IMR-90 (cell line): ENCODE results near the gene PRELP. TPM values are rescaled to one million over a fixed set of nuclear protein-coding genes. Genes with fewer than 3 reads are reported as not detected.

Experiments
- ATAC-seq: fragments of 200-7000 bp; cut with Tn5 transposase; 2 replicates; pipeline ENCODE4 v1.9.1; 2020; ENCODE audit warnings: low read depth, mild to moderate bottlenecking, moderate library complexity
- BruUV-seq: library from RNA; stranded (reverse); fragments of 400-500 nt; replicated peaks from 2 replicates; lab custom pipeline; 2021; lab: Mats Ljungman, UMichigan
- CTCF ChIA-PET: fragments of 300-600 bp; formaldehyde crosslinking; extraction: SDS; loops from one replicate; lab custom pipeline; 2021; ENCODE audit warnings: antibody characterized with exemption; lab: Yijun Ruan, JAX
- POLR2A ChIA-PET: fragments of 300-600 bp; sonication (Branson Sonifier 250); formaldehyde crosslinking; loops from one replicate; lab custom pipeline; 2022; ENCODE audit warnings: antibody characterized with exemption; ENCODE audit not compliant: unreplicated experiment; lab: Charles Lee
- DNase-seq: peaks from one replicate; pipeline ENCODE4 v3.0.0; 2013
- H2AFZ ChIP-seq: replicated peaks from 2 replicates; pipeline ENCODE3; 2013; ENCODE audit warnings: low read length, mild to moderate bottlenecking; ENCODE audit not compliant: poor library complexity
- H2AK5ac ChIP-seq: 2 replicates; pipeline ENCODE4 v1.6.1; 2013; ENCODE audit warnings: low read depth, low read length, inconsistent platforms
- H2AK9ac ChIP-seq: replicated peaks from 2 replicates; pipeline ENCODE3; 2013; ENCODE audit warnings: mild to moderate bottlenecking, low read depth, low read length, moderate library complexity; ENCODE audit not compliant: poor library complexity
- H2BK120ac ChIP-seq: 2 replicates; pipeline ENCODE4 v1.6.1; 2013; ENCODE audit warnings: low read depth, low read length, inconsistent platforms
- H2BK15ac ChIP-seq: 3 replicates; pipeline ENCODE4 v1.6.1; 2013; ENCODE audit warnings: low read depth, low read length, inconsistent platforms
- H2BK20ac ChIP-seq: 2 replicates; pipeline ENCODE4 v1.6.1; 2013; ENCODE audit warnings: low read depth, mild to moderate bottlenecking, inconsistent platforms, low read length, moderate library complexity
- H2BK5ac ChIP-seq: 2 replicates; pipeline ENCODE4 v1.6.1; 2013; ENCODE audit warnings: mild to moderate bottlenecking, low read depth, low read length, inconsistent platforms; ENCODE audit not compliant: poor library complexity, severe bottlenecking
- H3K14ac ChIP-seq: replicated peaks from 2 replicates; pipeline ENCODE4 v1.6.1; 2013; ENCODE audit warnings: low read depth, low read length, inconsistent platforms
- H3K18ac ChIP-seq: 2 replicates; pipeline ENCODE4 v1.6.1; 2013; ENCODE audit warnings: low read depth, low read length, control low read depth
- H3K23ac ChIP-seq: 2 replicates; pipeline ENCODE4 v1.6.1; 2013; ENCODE audit warnings: low read depth, low read length, inconsistent platforms
- H3K27ac ChIP-seq: 2 replicates; pipeline ENCODE4 v1.5.1; 2013; ENCODE audit warnings: mild to moderate bottlenecking, control low read depth, low read length; ENCODE audit not compliant: insufficient read depth
- H3K27me3 ChIP-seq: 2 replicates; pipeline ENCODE4 v1.6.1; 2013; ENCODE audit warnings: low read length; ENCODE audit not compliant: control insufficient read depth, insufficient read depth
- H3K36me3 ChIP-seq: 2 replicates; pipeline ENCODE4 v1.6.1; 2013; ENCODE audit warnings: low read length, mixed read lengths; ENCODE audit not compliant: control insufficient read depth, insufficient read depth
- H3K4ac ChIP-seq: 2 replicates; pipeline ENCODE4 v1.6.1; 2013; ENCODE audit warnings: low read depth, low read length, inconsistent platforms
- H3K4me1 ChIP-seq: 2 replicates; pipeline ENCODE4 v1.6.1; 2013; ENCODE audit warnings: low read length, mixed read lengths; ENCODE audit not compliant: control insufficient read depth, insufficient read depth
- H3K4me2 ChIP-seq: 2 replicates; pipeline ENCODE4 v1.6.1; 2013; ENCODE audit warnings: low read depth, mild to moderate bottlenecking, control low read depth, low read length, moderate library complexity
- H3K4me3 ChIP-seq: 2 replicates; pipeline ENCODE4 v1.5.1; 2013; ENCODE audit warnings: low read depth, mild to moderate bottlenecking, control low read depth, low read length, moderate library complexity; ENCODE audit not compliant: insufficient read depth
- H3K56ac ChIP-seq: 2 replicates; pipeline ENCODE4 v1.6.1; 2013; ENCODE audit warnings: low read length, inconsistent platforms; ENCODE audit not compliant: insufficient read depth; ENCODE audit errors: extremely low read depth
- H3K79me1 ChIP-seq, 2 experiments: 2 replicates each; pipeline ENCODE4 v1.6.1; 2013; ENCODE audit warnings: low read length in 2 of 2, inconsistent platforms in 1 of 2, low read depth in 1 of 2
- H3K9ac ChIP-seq: 2 replicates; pipeline ENCODE4 v1.6.1; 2013; ENCODE audit warnings: low read depth, low read length, control low read depth
- H3K9me1 ChIP-seq: 2 replicates; pipeline ENCODE4 v1.6.1; 2013; ENCODE audit warnings: low read length, inconsistent platforms; ENCODE audit not compliant: insufficient read depth
- H3K9me3 ChIP-seq: 2 replicates; pipeline ENCODE4 v1.6.1; 2013; ENCODE audit warnings: low read length; ENCODE audit not compliant: control insufficient read depth, insufficient read depth
- H4K20me1 ChIP-seq: 2 replicates; pipeline ENCODE4 v1.6.1; 2013; ENCODE audit warnings: low read length, inconsistent platforms; ENCODE audit not compliant: insufficient read depth
- H4K5ac ChIP-seq: 2 replicates; pipeline ENCODE4 v1.6.1; 2013; ENCODE audit warnings: mild to moderate bottlenecking, low read depth, low read length, control low read depth
- H4K8ac ChIP-seq, 2 experiments: 2 replicates each; pipeline ENCODE4 v1.6.1; 2013; ENCODE audit warnings: low read depth in 2 of 2, low read length in 2 of 2, control low read depth in 1 of 2, inconsistent platforms in 1 of 2
- H4K91ac ChIP-seq: 2 replicates; pipeline ENCODE4 v1.6.1; 2013; ENCODE audit warnings: low read depth, low read length, inconsistent platforms; ENCODE audit not compliant: insufficient read depth
- BHLHE40 ChIP-seq: fragments of 150-350 bp; IDR thresholded peaks from 2 replicates; pipeline ENCODE4 v1.6.1; 2016; ENCODE audit warnings: mild to moderate bottlenecking, low read depth, low read length
- CTCF ChIP-seq: conservative IDR thresholded peaks from 2 replicates; pipeline ENCODE4 v1.5.1; 2012; ENCODE audit warnings: mild to moderate bottlenecking, low read depth, low read length, improper control_type of control experiment
- FOS ChIP-seq: fragments of 150-350 bp; IDR thresholded peaks from 2 replicates; pipeline ENCODE4 v1.6.1; 2016; ENCODE audit warnings: low read depth, low read length
- MAFK ChIP-seq: IDR thresholded peaks from 2 replicates; pipeline ENCODE4 v1.6.1; 2012; ENCODE audit warnings: low read depth, low read length, improper control_type of control experiment
- MXI1 ChIP-seq: IDR thresholded peaks from 2 replicates; pipeline ENCODE4 v1.6.1; 2012; ENCODE audit warnings: low read depth, mild to moderate bottlenecking, low read length, moderate library complexity, borderline replicate concordance
- POLR2A ChIP-seq: IDR thresholded peaks from 2 replicates; pipeline ENCODE4 v1.6.1; 2012; ENCODE audit warnings: mild to moderate bottlenecking, low read depth, low read length
- RAD21 ChIP-seq: IDR thresholded peaks from 2 replicates; pipeline ENCODE4 v1.6.1; 2012; ENCODE audit warnings: low read length, improper control_type of control experiment
- RCOR1 ChIP-seq: IDR thresholded peaks from 2 replicates; pipeline ENCODE4 v1.6.1; 2012; ENCODE audit warnings: mild to moderate bottlenecking, low read length, improper control_type of control experiment; ENCODE audit not compliant: insufficient replicate concordance
- SMC3 ChIP-seq: fragments of 150-350 bp; IDR thresholded peaks from 2 replicates; pipeline ENCODE4 v1.6.1; 2016; ENCODE audit warnings: low read depth, mild to moderate bottlenecking, antibody characterized with exemption, low read length, moderate library complexity
- WGBS, 2 experiments: methylation state at CpG; one replicate each; pipeline versions ENCODE4 v1.1.5 to v1.1.7; 2013; ENCODE audit warnings: missing lambda C conversion rate in 2 of 2; ENCODE audit not compliant: insufficient read length in 1 of 2; ENCODE audit errors: extremely low coverage in 2 of 2; 5-methylcytosine and 5-hydroxymethylcytosine counted together
- dilution Hi-C: fragments of 300-500 bp; cut with HindIII; formaldehyde crosslinking; loops from one replicate; pipeline ENCODE4 v1.14.3; 2018; ENCODE audit warnings: low sequenced_read_pairs; ENCODE audit not compliant: unreplicated experiment
- in situ Hi-C: fragments of 300-500 bp; cut with MboI; formaldehyde crosslinking; loops from 3 replicates; pipeline ENCODE4 v1.14.3; 2019; ENCODE audit warnings: low sequenced_read_pairs, inconsistent platforms, mixed read lengths
- intact Hi-C: fragments of 100-400 bp; cut with micrococcal nuclease; formaldehyde crosslinking; loops from 2 replicates; pipeline ENCODE4 v1.10.0; 2022
- polyA plus RNA-seq, 3 experiments: library from polyadenylated mRNA; depleted of rRNA; stranded (reverse); fragments of >200 nt; gene quantifications; 2 replicates each; pipeline ENCODE4 v1.2.3, GENCODE V29; 2012; ENCODE audit warnings: low replicate concordance in 1 of 3
- total RNA-seq: library from RNA; depleted of rRNA; stranded (reverse); fragments of >200 nt; gene quantifications from 2 replicates; pipeline ENCODE4 v1.2.3, GENCODE V29; 2012
- TF ChIP-seq, protein P1 (sequence below): fragments of 150-350 bp; IDR thresholded peaks from 2 replicates; pipeline ENCODE4 v1.6.1; 2017; ENCODE audit warnings: mild to moderate bottlenecking, antibody characterized with exemption, low read length, low read depth

PRELP gene
- total and polyA plus RNA-seq, 2 of the 4 experiments (the other 2 are of a cell fraction), result 0.56 TPM; not detected in 1

- H2AK5ac ChIP-seq, result no peak overlapping the region
- H3K9me1 ChIP-seq, result peaks cover 25% of the 10 kb centered on the region
- H3K14ac ChIP-seq, result no peak overlapping the region
- no peaks in the 10 kb centered on the region for H3K36me3 ChIP-seq
- H3K9ac ChIP-seq, result no peak overlapping the region
- no peak overlapping the region for H2BK120ac ChIP-seq
- H4K20me1 ChIP-seq, result no peaks in the 10 kb centered on the region
- H3K56ac ChIP-seq, result no peak overlapping the region
- H3K4me3 ChIP-seq, result no peak overlapping the region
- no peak overlapping the region for H3K18ac ChIP-seq
- 0 out of 2 replicates have a peak overlapping the region, but pooled peaks have one; percentile 14 for H2BK20ac ChIP-seq
- H4K5ac ChIP-seq, result no peak overlapping the region
- H3K4me1 ChIP-seq, result peaks cover 21% of the 10 kb centered on the region
- no peak overlapping the region for H2AFZ ChIP-seq
- CTCF ChIA-PET, result no interaction called here
- intact Hi-C loops (no loop called here), in situ Hi-C loops (no loop called here), dilution Hi-C loops (no loop called here)
- H3K4me2 ChIP-seq, result no peak overlapping the region
- POLR2A ChIA-PET, result no interaction called here
- H2BK5ac ChIP-seq, result no peak overlapping the region
- 88% methylated on average over 4 of the region's 7 CpGs; no CpG with 5 or more reads in 1 of the 2 experiments for WGBS, 2 experiments
- H3K79me1 ChIP-seq, result peaks cover 0 to 15% of the 10 kb centered on the region in 2 experiments; a peak in 3 of 4 replicates
- DNase-seq (no peak), ATAC-seq (no peak)
- H3K23ac ChIP-seq, result no peak overlapping the region
- no peak overlapping the region for H2BK15ac ChIP-seq
- no peak overlapping the region for H3K4ac ChIP-seq
- H4K8ac ChIP-seq, result no peak overlapping the region
- H4K91ac ChIP-seq, result 0 out of 2 replicates have a peak overlapping the region, but pooled peaks have one; percentile 6
- no TSS peak for BruUV-seq
- no peak overlapping the region for H3K27ac ChIP-seq
- H2AK9ac ChIP-seq, result no peak overlapping the region
- no peaks in the 10 kb centered on the region for H3K27me3 ChIP-seq
- no peaks in the 10 kb centered on the region for H3K9me3 ChIP-seq
- no peak for TF ChIP-seq POLR2A
- no peak for TF ChIP-seq BHLHE40
- no peak for TF ChIP-seq FOS
- no peak for TF ChIP-seq MAFK
- TF ChIP-seq, protein P1, sequence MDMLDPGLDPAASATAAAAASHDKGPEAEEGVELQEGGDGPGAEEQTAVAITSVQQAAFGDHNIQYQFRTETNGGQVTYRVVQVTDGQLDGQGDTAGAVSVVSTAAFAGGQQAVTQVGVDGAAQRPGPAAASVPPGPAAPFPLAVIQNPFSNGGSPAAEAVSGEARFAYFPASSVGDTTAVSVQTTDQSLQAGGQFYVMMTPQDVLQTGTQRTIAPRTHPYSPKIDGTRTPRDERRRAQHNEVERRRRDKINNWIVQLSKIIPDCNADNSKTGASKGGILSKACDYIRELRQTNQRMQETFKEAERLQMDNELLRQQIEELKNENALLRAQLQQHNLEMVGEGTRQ, result no peak
- TF ChIP-seq MXI1, result no peak
- no peak for TF ChIP-seq SMC3
- no peak for TF ChIP-seq RCOR1
- no peak for TF ChIP-seq CTCF
- no peak for TF ChIP-seq RAD21
Measured at GRCh38 chr1:203518541-203518940, 42.9 kb downstream of the PRELP start.
